GM19099 (cell line): Measurements from ENCODE around the gene EPN1.

Experiments used
- POLR2A ChIP-seq: IDR thresholded peaks from 3 replicates; pipeline ENCODE4 v1.6.1; 2011; ENCODE audit warnings: low read depth; ENCODE audit not compliant: insufficient read length; ENCODE audit errors: extremely low read depth

EPN1 gene

DNA sequence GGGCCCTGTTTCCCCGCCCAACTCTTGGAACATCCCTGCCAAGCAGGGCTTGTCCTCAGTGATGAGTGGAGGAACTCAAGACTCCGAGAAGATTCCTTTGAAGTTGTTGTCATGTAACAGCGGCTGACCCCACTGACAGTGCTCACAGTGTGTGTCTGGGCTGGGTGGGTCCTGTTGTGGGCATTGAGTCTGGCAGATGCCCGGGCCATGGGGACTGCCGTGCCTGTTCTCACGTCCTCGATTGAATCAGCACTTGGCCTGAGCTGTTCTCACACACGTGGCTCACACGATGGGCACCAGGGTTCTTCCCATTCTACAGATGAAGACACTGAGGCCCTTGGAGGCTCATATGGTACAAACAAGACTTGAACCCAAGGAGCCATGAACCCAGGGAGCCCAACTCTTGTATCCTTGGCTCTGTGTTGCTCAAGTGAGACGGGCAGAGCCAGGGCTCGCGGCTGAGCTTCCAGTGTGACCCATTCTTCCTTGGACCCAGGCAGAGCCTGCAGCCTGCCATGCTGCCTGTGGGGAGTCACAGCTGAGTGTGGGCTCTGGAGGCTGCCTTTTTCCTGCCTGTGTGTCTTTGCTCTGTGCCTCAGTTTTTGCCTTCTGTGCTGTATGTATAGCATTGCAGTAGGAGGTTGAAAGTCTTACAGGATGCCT, 8.6 kb upstream of the EPN1 start:
- no peak for TF ChIP-seq POLR2A

DNA sequence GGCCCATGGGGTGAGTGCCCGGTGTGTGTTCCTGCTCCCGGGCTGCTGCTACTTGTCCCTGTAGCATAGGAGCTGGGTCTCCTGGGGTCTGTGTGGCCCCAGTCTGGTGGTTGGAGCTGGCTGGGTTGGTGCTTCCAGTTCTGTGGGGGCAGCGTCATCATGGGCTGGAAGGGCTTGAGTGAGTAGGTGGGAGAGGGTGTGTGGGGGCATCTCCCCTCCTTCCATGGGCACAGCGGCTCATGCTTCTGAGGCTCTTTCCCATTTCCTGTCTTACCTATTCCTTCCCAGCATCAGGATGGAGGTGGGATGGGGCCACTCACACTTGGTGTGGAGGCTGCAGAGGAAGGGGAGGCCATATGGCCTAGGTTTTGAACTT, 8.0 kb upstream of the EPN1 start:
- TF ChIP-seq POLR2A = no peak

DNA sequence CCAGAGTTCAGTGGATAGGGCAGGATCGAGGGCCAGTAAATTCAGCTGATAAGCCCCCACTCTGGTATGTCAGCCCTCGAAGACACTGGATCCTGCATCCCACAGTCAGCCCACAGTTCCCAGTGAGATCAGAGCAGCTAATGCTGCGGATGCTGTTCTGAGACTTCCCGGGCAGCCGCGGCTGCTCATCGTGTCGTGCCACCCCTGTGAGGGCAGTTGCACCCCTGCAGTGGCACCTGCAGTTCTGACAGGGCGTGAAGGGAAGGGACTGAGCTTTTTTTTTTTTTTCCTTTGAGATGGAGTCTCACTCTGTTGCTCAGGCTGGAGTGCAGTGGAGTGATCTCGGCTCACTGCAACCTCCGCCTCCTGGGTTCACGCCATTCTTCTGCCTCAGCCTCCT, 7.5 kb upstream of the EPN1 start:
- TF ChIP-seq POLR2A = no peak

DNA sequence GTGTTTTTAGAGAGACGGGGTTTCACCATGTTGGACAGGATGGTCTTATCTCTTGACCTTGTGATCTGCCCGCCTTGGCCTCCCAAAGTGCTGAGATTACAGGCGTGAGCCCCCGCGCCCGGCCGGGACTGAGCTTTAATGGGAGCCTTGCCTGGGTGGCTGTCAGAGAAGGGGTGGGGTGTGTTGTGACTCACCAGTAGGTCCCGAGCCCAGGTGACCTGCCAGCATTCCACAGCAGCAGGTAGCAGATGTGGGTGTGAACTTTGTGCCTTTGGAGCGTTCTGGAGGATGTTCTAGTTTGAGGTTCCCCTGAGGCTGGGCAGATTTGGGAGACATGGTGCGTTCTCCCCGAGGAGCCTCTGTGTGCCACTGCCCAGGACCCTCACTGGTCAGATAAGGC, 7.1 kb upstream of the EPN1 start:
- TF ChIP-seq POLR2A = no peak

DNA sequence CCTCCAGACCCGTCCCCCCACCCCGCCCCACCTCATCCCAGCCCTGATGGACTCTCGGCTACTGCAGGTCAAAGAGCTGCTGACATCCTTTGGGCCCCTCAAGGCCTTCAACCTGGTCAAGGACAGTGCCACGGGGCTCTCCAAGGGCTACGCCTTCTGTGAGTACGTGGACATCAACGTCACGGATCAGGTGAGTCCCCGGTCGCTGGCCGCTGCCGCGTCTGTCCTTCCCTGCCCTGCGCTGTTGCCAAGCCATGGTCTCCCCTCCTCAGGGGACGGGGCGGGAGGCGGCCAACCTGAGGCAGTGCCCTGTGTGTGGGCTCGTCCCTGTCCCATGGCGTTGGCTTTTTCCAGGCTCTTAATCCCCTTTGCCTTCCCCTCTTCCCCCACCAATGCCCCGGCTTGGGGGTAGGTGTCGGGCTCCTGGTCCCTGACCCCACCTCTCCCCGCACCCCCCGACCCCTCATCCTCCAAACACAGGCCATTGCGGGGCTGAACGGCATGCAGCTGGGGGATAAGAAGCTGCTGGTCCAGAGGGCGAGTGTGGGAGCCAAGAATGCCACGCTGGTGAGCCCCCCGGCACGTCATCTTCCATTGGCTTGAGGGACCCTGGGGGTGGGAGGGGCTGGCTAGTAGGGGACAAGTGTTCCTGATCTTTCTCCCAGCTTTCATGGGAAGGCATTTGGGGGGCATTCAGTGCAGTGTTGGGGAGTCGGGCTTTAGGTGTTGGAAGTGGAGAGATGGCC, 6.2 kb upstream of the EPN1 start:
- TF ChIP-seq POLR2A = no peak

DNA sequence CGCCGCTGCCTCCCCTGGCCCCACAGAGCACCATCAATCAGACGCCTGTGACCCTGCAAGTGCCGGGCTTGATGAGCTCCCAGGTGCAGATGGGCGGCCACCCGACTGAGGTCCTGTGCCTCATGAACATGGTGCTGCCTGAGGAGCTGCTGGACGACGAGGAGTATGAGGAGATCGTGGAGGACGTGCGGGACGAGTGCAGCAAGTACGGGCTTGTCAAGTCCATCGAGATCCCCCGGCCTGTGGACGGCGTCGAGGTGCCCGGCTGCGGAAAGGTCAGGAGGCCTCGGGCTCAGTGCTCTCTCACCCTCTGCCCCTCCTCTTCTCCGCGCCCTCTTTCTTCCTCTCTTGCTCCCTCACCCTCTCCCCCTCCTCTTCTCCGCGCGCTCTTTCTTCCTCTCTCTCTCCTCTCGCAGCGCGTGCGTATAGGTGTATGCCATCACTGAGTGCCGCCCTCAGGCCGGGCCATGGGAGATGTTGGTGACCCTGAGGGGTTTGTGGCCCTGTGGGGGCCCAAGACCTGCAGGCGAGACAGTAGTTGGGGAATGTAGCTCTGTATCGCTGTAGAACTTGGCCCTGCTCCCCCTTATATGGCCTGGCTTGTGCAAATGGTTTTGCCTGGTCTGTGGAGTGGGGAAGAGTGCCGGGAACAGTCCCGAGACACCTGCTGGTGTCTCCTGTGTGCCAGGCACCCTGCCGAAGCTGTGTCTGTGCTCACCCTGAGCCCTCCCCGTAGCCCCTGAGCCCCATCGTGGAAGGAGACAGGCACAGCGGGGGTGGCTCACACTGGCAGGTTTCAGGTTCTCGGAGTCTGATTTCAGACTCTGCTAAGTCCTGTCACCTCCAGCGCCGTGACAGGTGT, 5.4 kb upstream of the EPN1 start:
- no peak for TF ChIP-seq POLR2A

DNA sequence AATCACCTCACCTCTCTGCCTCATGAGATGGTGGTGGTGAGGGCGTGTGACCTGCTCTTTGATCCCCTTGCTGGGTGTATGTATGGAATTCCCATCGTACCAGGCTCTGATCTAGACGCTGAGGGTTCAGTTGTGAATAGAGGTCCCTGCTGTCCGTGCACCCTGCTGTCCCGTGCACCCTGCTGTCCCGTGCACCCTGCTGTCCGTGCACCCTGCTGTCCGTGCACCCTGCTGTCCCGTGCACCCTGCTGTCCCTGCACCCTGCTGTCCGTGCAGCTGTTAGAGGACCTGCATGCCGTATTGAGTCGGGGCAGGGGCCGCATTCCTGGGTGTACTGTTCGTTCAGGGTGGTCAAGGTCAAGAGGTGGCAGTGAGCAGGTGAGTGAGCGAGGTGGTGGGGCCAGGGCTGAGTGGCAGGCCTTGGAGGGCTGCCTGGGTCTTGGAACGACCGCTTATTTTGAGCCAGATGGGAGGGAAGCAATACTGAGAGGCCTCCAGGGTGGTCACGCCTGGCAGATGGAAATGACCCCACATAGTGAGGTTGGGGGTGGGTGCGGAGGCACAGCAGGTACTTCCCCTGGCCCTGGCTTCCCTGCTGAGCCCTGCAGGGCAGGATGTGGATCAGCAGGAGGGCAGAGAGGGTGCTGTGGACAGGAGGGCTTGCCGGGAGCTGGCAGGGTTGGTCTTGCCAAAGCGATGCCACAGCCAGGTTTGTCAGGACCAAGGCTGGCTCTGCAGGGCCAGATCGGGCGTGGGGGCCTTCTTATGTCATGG, 4.6 kb upstream of the EPN1 start:
- no peak for TF ChIP-seq POLR2A

DNA sequence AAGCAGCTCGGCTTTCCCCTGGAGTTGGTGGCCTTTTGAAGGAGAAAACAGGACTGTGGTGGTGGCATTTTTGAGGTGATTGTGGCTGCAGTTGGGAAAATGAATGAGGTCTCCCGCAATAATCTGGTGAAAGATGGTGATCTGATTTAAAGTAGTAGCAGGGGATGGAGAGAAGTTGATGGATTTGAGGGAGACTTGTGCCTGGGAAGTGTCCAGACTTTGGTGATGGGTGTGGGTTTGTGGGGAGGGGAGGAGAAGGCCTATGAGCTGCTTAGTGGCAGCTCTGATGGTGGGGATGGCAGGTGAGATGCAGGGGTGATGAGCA, 4.0 kb upstream of the EPN1 start:
- no peak for TF ChIP-seq POLR2A

DNA sequence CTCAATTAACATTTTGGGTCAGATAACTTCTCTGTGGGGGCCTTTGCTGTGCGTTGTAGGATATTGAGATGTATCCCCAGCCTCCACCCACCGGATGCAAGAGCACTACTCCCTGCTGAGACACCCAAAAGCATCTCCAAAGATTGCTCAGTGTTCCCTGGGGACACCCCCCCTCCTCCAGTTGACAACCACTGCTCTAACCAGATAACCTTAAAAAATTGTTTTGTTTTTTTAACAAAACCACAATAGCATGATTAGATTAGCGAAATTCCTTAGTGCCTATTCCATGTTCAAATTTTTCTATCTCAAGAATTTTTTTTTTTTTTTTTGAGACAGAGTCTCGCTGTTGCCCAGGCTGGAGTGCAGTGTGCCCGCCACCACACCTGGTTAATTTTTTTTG, 2.6 kb upstream of the EPN1 start:
- no peak for TF ChIP-seq POLR2A

DNA sequence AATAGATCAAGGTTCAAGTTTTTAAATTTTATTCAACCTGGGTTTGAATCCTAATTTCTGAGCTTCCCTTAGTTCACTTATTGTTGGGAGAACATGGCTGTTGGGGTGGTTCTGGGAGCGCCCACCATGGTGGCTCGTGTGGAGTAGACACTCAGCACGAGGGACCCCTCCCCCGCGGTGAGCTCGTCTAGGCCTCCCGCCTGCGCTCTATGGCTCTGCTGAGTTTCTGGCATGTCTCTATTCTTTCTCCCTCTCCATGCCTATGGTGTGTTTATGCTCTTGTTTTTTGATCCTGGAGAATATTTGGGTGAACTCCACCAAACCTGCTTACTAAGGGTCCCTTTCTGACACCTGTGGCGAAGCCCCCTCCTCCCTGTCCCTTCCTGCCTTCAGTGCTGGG, 1.6 kb upstream of the EPN1 start:
- no peak for TF ChIP-seq POLR2A

DNA sequence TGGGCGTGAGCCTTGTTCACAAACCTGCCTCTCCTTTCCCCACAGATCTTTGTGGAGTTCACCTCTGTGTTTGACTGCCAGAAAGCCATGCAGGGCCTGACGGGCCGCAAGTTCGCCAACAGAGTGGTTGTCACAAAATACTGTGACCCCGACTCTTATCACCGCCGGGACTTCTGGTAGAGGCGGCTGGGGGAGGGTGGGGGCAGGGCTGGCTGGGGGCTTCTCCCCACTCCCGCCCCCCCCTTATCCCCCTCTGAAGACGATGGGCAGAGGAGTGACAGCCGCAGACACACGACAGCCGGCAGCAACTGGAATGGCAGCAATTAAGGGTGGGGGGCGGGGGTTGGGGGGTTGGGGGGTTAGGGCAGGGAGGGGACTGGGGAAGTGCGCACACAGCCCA, 1.1 kb upstream of the EPN1 start:
- no peak for TF ChIP-seq POLR2A

DNA sequence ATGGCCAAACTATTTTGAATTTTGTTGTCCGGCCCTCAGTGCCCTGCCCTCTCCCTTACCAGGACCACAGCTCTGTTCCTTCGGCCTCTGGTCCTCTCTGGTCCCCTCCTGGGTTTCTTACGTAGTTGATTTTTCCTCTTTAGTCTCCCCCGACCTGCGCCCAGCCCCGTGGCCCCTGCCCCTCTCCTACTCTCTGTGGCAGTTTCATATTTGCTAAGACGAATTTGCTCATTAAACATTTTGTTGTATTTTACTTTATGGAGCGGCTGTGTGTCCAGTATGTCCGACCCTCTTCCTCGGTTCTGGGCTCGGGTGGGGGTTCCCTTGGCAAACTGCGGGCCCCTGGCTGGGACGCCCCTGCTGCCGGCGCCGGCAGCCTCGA, 576 bp upstream of the EPN1 start:
- no peak for TF ChIP-seq POLR2A

DNA sequence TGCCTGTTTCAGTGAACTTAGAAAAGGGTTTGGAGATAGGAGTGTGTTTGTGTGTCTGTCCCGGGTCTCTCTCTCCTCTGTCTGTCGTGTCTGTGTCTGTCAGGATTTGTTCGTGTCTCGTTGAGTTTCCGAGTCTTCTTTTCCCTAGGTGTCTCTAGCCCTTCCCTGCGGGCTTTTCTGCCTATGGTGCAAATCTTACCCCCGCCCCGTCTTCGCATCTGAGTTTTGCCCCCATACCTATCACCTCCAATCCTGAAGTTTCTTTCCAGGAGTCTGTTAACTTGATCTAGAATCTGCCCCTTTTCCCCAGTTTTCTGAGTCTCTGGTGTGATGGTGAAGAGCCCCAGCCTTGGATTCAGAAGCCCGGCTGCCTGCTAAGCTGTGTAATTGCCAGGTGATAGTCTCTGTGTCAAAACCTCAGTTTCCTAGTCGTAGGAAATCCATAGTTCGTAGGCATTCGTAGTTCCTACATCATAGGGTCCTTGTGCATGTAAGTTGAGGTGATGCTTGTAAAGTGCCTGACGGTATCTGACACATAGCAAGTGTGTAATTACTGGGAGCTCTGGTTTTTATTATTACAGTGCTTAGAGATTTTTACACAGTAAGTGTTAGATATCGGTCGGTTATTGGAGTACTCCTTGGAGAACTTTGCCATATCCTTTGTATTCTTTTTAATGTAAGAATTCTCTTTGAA, 782 bp downstream of the EPN1 start:
- no peak for TF ChIP-seq POLR2A

DNA sequence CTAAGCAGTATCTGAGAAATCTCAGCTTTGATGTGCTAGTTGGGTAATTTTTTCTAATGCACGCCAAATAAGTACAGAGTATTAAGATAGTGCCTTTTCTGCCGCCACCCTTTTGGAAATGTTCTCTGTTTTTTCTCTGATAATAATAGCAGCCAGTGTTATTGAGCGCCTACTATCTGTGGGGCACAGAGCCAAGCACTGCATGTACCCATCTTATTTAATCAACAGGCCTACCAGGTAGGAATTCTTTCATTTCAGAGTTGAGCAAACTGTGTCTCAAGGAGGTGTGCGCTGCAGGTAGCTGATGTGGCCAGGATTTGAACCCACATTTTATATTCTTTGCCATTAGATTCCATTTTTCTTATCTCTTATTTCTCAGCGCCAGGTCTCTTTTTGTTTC, 1.4 kb downstream of the EPN1 start:
- no peak for TF ChIP-seq POLR2A
